Stimulated activated CD4-positive, alpha-beta T cell treated with anti-CD3 and anti-CD28 coated beads, Interleukin-2, amount 100 ng/mL, for 4 hours (primary cell): ENCODE data around the gene RAD52.

Experiments
- DNase-seq: peaks from one replicate; pipeline ENCODE4 v3.0.0-alpha.2; 2020; ENCODE audit warnings: low read depth

RAD52 gene

GRCh38 chr12:868722-869121 is 80.8 kb downstream of the RAD52 start:
- no peak for DNase-seq

GRCh38 chr12:867905-868304 is 81.6 kb downstream of the RAD52 start:
- no peak for DNase-seq

GRCh38 chr12:865614-866013 is 83.9 kb downstream of the RAD52 start:
- DNase-seq: no peak

DNA sequence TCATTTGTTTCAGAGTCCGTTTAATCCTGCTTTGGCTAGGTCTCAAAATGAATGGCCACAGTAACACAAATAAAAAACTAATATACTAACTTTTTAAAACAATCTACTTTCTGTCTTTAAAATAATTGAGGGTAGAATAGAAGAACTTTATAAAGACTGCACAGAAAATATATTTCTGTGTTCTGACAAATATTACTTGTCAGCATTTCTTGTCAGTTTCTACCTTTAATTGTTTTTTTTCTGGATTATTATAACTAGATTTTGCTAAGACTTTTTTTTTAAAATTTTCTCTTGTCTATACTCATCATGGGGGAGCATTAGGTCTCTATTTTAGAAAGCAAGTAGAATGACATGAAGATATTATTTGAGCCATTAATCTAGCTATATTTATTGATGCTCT is 86.2 kb downstream of the RAD52 start:
- no peak for DNase-seq

DNA sequence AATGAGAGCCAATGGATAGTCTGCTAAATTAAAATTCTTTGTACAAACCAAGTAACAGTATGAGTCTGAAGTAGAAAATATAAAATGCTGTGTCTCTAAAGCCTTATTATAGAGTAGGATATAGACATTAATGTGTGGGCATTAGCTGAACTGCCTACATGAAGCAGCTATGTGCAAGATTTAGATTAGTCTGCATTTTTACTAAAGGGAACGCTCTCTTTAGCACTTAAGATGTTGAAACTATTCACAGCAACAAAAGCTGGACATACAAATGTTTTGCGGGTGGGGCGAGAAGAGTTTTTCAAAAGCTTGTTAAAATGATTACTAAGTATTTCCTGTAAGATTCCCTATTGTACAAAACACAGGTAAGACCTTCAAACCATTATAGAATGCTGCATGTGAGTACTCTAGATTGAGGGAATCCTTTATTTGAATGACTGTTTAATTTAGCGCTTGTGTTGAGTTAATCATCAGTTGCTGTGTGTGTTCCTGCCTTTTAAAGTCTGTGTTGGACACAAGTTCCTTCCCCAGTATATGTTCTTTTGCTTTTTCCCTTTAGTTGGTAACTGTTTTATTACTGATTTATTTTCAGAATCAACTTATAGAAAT is 87.1 kb downstream of the RAD52 start:
- DNase-seq: no peak
